Left ventricle myocardium inferior (tissue), 1 donor: ENCODE results near the gene TADA2B. TPM values are rescaled to one million over a fixed set of nuclear protein-coding genes. Genes with fewer than 3 reads are reported as not detected.

ENCODE experiments used
- DNase-seq: peaks from one replicate; pipeline ENCODE4 v3.0.0-alpha.2; 2020
- H3K27ac ChIP-seq: fragments of 200-600 bp; replicated peaks from 2 replicates; pipeline ENCODE4 v1.8.0; 2021
- H3K27me3 ChIP-seq: fragments of 200-600 bp; 2 replicates; pipeline ENCODE4 v1.8.0; 2021; ENCODE audit warnings: low read depth
- H3K36me3 ChIP-seq: fragments of 200-600 bp; 2 replicates; pipeline ENCODE4 v1.8.0; 2021
- H3K4me1 ChIP-seq: fragments of 200-600 bp; 2 replicates; pipeline ENCODE4 v1.8.0; 2021
- H3K4me3 ChIP-seq: fragments of 200-600 bp; 2 replicates; pipeline ENCODE4 v1.8.0; 2021; ENCODE audit warnings: mild to moderate bottlenecking, moderate library complexity
- H3K9me3 ChIP-seq: fragments of 200-600 bp; replicated peaks from 2 replicates; pipeline ENCODE4 v1.8.0; 2021
- intact Hi-C: fragments of 100-400 bp; cut with micrococcal nuclease; formaldehyde crosslinking; loops from one replicate; pipeline ENCODE4 v1.11.0; 2022
- total RNA-seq: library from RNA; stranded (reverse); fragmentation: NEBNext Ultra II Directional; extraction: Animal tissue kit (Norgen Biotek cat#: 25700); gene quantifications from one replicate; pipeline ENCODE4 v1.2.1, GENCODE V29; 2021
- TF ChIP-seq, protein P1 (sequence below): fragments of 200-600 bp; IDR thresholded peaks from 2 replicates; pipeline ENCODE4 v1.8.0; 2021; ENCODE audit warnings: antibody characterized with exemption, mild to moderate bottlenecking, borderline replicate concordance
- donor health status: DM: no; HTN: yes; CAD: no; lungs with severe emphysema.

Gene TADA2B
- total RNA-seq, 1 donor from 2014 or later = 33.7 TPM

DNA sequence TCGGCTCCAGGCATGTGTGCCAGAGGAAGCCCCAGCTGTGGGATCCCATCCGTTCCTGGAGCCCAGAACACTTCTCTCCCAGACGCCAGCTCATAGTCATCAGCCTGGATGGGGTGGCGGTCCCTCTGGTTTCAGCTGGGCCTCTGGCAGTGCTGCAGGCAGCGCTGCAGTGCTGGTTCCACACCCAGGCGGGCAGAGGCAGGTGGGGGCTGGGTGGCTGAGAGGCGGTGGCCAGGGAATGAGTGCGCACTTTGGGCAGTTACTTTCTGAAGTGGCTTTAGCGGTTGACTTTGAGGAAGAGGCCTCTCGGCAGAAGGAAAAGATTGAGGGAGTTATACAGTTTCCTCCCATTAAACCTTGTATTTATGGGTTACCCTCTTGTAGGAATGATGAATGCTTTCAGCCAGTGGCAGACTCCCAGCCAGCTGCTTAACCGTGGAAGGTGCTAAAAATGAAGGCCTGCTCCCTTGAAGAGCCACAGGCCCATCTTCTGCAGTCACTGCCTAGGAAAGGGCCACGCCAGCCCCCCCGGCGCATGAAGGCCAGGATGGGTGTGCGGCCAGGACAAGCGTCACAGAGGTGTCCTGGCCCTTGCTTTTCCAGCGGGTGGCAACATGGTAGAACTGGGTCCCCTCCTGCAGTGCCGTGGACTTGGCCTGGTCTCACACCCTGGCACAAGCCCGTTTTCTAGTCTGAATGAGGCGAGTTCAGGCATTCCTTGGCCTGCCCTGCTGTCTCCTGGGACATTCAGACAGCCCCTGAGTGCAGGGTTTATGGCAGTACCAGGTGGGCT lies 9.9 kb downstream of the TADA2B start:
- Histone ChIP-seq H3K4me1 (peaks cover 71% of the 10 kb centered on the region), H3K27ac (peak overlapping the region; percentile 49), H3K36me3 (peaks cover 46% of the 10 kb centered on the region), H3K9me3 (no peaks in the 10 kb centered on the region), H3K27me3 (no peaks in the 10 kb centered on the region), H3K4me3 (no peak overlapping the region)
- peak; percentile 62 for DNase-seq
- TF ChIP-seq, protein P1, sequence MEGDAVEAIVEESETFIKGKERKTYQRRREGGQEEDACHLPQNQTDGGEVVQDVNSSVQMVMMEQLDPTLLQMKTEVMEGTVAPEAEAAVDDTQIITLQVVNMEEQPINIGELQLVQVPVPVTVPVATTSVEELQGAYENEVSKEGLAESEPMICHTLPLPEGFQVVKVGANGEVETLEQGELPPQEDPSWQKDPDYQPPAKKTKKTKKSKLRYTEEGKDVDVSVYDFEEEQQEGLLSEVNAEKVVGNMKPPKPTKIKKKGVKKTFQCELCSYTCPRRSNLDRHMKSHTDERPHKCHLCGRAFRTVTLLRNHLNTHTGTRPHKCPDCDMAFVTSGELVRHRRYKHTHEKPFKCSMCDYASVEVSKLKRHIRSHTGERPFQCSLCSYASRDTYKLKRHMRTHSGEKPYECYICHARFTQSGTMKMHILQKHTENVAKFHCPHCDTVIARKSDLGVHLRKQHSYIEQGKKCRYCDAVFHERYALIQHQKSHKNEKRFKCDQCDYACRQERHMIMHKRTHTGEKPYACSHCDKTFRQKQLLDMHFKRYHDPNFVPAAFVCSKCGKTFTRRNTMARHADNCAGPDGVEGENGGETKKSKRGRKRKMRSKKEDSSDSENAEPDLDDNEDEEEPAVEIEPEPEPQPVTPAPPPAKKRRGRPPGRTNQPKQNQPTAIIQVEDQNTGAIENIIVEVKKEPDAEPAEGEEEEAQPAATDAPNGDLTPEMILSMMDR = no peak
- intact Hi-C loops = loop anchor here (10.0 kb wide), 1 partner anchor 328 kb away; no protein-coding TSS in a partner anchor

DNA sequence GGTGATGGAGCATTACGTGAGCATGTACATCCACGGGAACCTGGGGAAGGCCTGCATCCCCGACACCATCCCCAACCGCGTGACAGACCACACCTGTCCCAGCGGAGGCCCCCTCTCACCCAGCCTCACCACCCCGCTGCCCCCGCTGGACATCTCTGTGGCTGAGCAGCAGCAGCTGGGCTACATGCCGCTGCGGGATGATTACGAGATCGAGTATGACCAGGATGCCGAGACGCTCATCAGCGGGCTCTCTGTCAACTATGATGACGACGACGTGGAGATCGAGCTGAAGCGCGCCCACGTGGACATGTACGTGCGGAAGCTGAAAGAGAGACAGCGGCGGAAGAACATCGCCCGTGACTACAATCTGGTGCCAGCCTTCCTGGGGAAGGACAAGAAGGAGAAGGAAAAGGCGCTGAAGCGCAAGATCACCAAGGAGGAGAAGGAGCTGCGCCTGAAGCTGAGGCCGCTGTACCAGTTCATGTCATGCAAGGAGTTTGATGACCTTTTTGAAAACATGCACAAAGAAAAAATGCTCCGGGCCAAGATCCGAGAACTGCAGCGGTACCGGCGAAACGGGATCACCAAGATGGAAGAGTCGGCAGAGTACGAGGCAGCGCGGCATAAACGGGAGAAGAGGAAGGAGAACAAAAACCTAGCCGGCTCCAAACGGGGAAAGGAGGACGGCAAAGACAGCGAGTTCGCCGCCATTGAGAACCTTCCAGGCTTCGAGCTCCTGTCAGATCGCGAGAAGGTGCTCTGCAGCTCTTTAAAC lies 11.1 kb downstream of the TADA2B start:
- Histone ChIP-seq H3K9me3 (no peaks in the 10 kb centered on the region), H3K27ac (no peak overlapping the region), H3K27me3 (no peaks in the 10 kb centered on the region), H3K4me1 (peaks cover 66% of the 10 kb centered on the region), H3K36me3 (peaks cover 51% of the 10 kb centered on the region), H3K4me3 (no peak overlapping the region)
- no peak for DNase-seq
- TF ChIP-seq, protein P1 = no peak
- intact Hi-C loops = loop anchor here (10.0 kb wide), 1 partner anchor 329 kb away; no protein-coding TSS in a partner anchor

DNA sequence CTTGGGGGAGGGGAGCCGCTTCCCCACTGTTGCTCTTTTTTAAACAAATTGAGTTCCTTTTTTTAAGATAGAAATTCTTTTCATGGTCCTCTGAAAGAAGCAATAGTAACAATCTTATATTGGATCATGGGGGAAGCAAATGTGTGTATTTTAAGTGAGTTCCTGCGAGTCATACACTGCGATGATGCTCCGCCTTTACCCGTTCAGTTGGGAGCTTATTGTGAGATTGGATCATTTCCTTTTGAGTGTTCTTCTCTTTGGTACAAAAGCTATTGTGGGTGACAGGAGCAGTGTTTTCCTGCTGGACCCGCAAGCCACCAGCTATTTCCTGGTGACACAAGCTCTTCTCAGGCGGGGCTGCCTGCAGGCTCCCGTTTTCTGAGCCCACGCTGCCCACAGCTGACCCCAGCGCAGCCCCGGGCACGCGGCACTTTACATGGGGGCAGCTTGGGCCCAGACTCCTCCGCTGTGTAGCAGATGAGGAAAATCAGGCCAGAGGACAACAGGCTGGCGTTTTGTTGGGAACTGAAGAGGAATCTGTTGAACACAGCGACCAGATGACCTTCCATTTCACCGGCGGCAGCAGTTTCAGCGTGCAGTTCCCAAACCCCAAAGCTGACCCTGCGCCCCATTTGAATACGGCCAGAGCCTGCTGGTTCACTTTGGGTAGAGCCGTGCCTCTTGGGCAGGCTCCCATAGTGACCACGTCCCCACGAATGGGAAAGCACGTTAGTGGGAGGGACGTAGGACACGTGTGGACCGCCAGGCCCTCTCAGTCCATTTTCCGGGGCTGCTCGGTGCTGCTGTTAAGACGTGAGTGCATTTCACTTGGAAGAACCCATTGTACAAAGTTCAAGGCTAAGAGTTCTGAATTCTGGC lies 12.2 kb downstream of the TADA2B start:
- peaks cover 56% of the 10 kb centered on the region for H3K4me1 ChIP-seq
- no peak for DNase-seq
- H3K36me3 ChIP-seq = peaks cover 60% of the 10 kb centered on the region
- TF ChIP-seq, protein P1 = no peak
- no peak overlapping the region for H3K4me3 ChIP-seq
- no peaks in the 10 kb centered on the region for H3K27me3 ChIP-seq
- peak overlapping the region; percentile 56 for H3K27ac ChIP-seq
- intact Hi-C loops = loop anchor here (10.0 kb wide), 1 partner anchor 331 kb away; no protein-coding TSS in a partner anchor
- H3K9me3 ChIP-seq = no peaks in the 10 kb centered on the region

DNA sequence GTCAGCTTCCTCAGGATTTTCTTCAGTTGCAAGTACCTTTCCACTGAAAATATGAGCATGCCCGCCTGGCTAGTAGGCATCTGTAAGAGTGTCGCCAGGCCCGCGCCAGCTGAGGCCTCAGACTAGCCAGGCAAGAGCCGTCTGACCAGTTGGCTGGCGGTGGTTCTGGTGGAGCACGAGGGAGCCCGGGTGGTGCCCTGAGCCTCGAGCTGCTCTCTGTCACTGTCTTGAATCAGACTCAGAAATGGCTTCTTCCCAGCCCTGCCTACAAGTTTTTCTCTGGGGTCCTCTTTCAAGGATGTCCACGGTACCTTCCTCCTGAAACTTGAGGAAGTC lies 12.8 kb downstream of the TADA2B start:
- no peak overlapping the region for H3K27ac ChIP-seq
- intact Hi-C loops = loop anchor here (10.0 kb wide), 1 partner anchor 331 kb away; no protein-coding TSS in a partner anchor
- DNase-seq = no peak
- no peak overlapping the region for H3K4me3 ChIP-seq
- TF ChIP-seq, protein P1 = no peak
- H3K36me3 ChIP-seq = peaks cover 66% of the 10 kb centered on the region
- no peaks in the 10 kb centered on the region for H3K9me3 ChIP-seq
- H3K4me1 ChIP-seq = peaks cover 50% of the 10 kb centered on the region
- no peaks in the 10 kb centered on the region for H3K27me3 ChIP-seq

DNA sequence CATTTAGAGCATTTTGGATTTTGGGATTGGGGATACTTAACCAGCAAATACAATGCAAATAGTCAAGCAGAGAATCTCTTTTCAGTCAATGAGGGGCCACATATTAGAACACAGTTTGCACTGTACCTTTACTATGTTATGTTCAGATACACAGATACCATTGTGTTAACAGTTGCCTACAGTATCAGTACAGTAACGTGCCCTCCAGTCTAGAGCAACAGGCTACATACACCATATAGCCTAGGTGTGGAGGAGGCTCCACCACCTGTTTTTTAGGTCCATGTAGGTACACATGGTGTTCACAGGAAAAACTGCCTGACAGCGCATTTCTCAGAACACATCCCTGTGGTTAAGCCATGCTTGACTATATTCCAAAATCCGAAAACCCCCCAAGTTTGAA lies 15.6 kb downstream of the TADA2B start:
- Histone ChIP-seq H3K9me3 (no peaks in the 10 kb centered on the region), H3K36me3 (peaks cover 89% of the 10 kb centered on the region), H3K4me3 (no peak overlapping the region), H3K27me3 (no peaks in the 10 kb centered on the region), H3K27ac (no peak overlapping the region), H3K4me1 (peaks cover 21% of the 10 kb centered on the region)
- intact Hi-C loops = loop anchor here (10.0 kb wide), 1 partner anchor 334 kb away; no protein-coding TSS in a partner anchor
- no peak for DNase-seq
- TF ChIP-seq, protein P1 = no peak
